GM13976 (cell line): ENCODE data around the gene TENM3.

Experiments
- DNase-seq: peaks from one replicate; pipeline ENCODE4 v3.0.0; 2012; ENCODE audit warnings: low spot score
- in situ Hi-C: fragments of 300-500 bp; cut with MboI; formaldehyde crosslinking; loops from one replicate; pipeline ENCODE4 v1.12.0; 2022; ENCODE audit warnings: low sequenced_read_pairs, mixed read lengths, inconsistent platforms; ENCODE audit not compliant: unreplicated experiment
- TF ChIP-seq, protein P1 (sequence below): IDR thresholded peaks from 2 replicates; pipeline ENCODE4 v1.5.1; 2012; ENCODE audit warnings: borderline replicate concordance, mild to moderate bottlenecking; ENCODE audit not compliant: insufficient read depth; ENCODE audit errors: extremely low read depth, missing control alignments, control extremely low read depth

TENM3 gene

DNA sequence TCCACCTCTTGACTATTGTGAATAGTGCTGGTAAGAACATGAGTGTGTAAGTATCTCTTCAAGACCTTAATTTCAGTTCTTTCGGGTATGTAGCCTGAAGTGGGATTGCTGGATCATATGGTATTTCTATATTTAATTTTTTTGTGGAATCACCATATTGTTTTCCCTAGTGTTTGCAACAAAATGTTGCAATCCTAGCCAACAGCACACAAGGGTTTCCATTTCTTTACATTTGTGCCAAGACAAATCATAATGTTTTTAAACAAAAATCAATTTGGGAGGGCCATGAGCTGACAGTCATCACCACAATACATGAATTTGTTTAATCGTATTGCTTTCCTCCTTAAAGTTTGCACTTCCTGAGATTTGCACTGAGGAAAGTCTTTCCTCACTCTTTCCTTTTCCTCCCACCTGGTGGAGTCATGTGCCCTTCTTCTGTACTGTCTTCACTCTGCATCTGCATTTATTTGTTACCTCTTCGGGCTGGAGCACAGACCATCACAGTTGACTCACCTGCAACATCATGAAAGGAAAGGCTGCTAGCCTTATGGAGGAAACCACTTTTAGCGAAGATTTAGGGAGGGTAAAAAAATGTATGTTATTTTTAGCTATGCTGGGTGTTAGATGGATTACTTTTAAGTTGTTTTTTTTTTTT is 404.6 kb downstream of the TENM3 start:
- in situ Hi-C loops = no loop called here
- TF ChIP-seq, protein P1, sequence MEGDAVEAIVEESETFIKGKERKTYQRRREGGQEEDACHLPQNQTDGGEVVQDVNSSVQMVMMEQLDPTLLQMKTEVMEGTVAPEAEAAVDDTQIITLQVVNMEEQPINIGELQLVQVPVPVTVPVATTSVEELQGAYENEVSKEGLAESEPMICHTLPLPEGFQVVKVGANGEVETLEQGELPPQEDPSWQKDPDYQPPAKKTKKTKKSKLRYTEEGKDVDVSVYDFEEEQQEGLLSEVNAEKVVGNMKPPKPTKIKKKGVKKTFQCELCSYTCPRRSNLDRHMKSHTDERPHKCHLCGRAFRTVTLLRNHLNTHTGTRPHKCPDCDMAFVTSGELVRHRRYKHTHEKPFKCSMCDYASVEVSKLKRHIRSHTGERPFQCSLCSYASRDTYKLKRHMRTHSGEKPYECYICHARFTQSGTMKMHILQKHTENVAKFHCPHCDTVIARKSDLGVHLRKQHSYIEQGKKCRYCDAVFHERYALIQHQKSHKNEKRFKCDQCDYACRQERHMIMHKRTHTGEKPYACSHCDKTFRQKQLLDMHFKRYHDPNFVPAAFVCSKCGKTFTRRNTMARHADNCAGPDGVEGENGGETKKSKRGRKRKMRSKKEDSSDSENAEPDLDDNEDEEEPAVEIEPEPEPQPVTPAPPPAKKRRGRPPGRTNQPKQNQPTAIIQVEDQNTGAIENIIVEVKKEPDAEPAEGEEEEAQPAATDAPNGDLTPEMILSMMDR = no peak
- no peak for DNase-seq

DNA sequence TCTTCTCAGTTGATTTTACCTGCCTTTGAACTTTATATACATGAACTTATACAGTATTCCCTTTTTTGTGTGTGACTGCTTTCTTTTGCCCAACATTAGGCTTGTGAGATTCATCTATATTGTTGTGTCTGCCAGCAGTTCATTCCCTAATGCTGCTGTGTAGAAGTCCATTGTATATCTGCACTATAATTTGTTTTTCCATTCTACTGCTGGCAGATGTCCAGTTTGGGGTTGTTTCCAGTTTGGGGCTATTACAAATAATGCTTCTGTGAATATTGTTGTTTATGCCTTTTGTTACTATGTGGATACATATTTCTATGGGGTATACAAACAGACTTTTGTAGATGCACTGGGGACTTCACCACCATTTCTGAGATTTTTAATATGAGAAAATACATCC is 405.6 kb downstream of the TENM3 start:
- in situ Hi-C loops = no loop called here
- TF ChIP-seq, protein P1 = no peak
- DNase-seq = no peak

DNA sequence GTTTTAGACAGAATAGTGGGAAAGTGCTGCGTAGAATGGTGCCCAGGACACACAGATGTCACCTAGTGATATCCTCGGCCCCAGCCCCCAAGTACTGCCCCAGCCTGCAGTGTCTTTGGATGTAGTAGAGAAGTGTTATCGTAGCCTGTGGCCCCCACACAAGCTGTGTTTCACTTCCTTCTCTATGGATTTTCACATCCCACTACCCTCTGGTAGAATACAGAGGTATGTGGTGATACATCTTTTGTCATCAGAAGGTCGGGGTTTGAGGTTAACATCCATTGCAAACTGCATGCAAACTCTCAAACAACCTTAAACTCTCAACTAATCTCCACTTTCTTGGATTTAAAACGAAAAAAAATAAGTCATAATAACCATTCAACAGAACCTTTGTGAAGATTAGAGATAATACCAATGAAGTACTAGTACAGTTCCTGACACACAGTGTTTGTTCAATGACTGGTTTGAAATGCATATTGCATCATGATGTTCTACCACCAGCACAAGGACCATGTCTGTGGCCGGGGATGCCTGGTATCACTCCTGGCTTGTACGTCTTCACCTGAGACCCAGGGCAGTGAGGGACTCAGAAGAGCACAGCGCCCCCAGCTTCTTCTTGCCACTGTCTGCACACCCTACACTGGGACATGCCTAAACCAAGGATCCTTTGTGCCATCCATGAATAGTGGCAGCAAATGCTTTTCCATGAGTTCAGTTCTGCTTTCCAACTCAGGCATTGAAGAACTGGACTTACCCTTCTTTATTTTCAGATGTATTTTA is 406.7 kb downstream of the TENM3 start:
- in situ Hi-C loops = no loop called here
- TF ChIP-seq, protein P1 = no peak
- DNase-seq = no peak

DNA sequence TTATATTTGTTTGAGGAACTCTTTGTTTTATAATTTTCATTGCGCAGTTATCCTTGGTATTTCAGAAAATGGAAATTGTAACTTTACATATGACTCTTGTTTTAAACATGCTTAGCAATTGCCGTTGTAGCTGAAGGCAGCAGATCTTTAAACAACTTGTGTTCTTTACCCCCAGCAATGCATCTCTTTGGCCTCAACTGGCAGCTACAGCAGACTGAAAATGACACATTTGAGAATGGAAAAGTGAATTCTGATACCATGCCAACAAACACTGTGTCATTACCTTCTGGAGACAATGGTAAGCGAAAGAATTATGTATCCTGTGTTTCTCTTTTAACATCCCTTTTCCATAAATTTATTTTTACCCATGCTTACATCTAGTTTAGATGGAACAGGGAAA is 410.4 kb downstream of the TENM3 start:
- in situ Hi-C loops = no loop called here
- DNase-seq = no peak
- TF ChIP-seq, protein P1 = no peak

DNA sequence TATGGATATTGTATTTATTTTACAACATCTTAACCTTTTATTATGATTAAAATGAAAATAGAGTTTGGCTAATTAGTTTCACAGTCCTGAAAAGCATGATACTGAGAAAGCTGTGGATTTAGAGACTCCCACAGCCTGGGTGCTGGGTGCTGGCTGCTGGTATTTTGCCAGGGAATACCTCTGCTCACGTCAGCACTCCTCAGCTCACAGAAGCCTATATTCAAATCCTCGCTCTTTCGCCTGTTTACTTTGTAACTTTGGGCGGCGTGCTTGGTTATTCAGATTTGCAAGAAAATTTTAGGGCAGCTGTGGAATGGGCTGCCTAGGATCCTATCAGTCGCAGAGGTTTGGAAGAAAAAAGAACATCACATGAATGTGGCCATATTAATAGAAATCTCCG is 412.1 kb downstream of the TENM3 start:
- in situ Hi-C loops = no loop called here
- TF ChIP-seq, protein P1 = no peak
- DNase-seq = no peak

GRCh38 chr4:182662551-182662950 is 419.3 kb downstream of the TENM3 start:
- no peak for DNase-seq
- in situ Hi-C loops = no loop called here
- TF ChIP-seq, protein P1 = no peak
